Right lobe of liver (tissue), 4 donors: ENCODE measurements around the gene PHAF1.

Experiments
- CTCF ChIP-seq, 4 donors: fragments of 200-600 bp in 3 of 4; fragments of 450-650 bp in 1 of 4; IDR thresholded peaks; one replicate each; pipeline versions ENCODE4 v1.5.1 to v1.8.0; 2016 to 2022; ENCODE audit warnings: antibody characterized with exemption in 4 of 4, mild to moderate bottlenecking in 2 of 4
- POLR2A ChIP-seq: fragments of 450-650 bp; IDR thresholded peaks from one replicate; pipeline ENCODE4 v1.6.1; 2017; ENCODE audit warnings: antibody characterized with exemption, mild to moderate bottlenecking
- donor health status: DM: no; HTN: no; CAD: no.
- donor health status: DM: no; HTN: no; CAD: no.
- donor health status: DM: no; HTN: yes; CAD: no.

- TF ChIP-seq CTCF (IDR thresholded peaks at IDR 0.05) (no peak), POLR2A (no peak)
Measured at GRCh38 chr16:67101311-67102082, 8.2 kb upstream of the PHAF1 start.
